Activated T-helper 9 cell treated with anti-CD3 and anti-CD28 coated beads, Interleukin-2, amount 50 U/mL, for 16 hours (primary cell): ENCODE measurements around the gene ENTHD1.

ENCODE experiments used
- DNase-seq: peaks from one replicate; pipeline ENCODE4 v3.0.0-alpha.2; 2020; ENCODE audit warnings: low read depth

Gene ENTHD1, protein sequence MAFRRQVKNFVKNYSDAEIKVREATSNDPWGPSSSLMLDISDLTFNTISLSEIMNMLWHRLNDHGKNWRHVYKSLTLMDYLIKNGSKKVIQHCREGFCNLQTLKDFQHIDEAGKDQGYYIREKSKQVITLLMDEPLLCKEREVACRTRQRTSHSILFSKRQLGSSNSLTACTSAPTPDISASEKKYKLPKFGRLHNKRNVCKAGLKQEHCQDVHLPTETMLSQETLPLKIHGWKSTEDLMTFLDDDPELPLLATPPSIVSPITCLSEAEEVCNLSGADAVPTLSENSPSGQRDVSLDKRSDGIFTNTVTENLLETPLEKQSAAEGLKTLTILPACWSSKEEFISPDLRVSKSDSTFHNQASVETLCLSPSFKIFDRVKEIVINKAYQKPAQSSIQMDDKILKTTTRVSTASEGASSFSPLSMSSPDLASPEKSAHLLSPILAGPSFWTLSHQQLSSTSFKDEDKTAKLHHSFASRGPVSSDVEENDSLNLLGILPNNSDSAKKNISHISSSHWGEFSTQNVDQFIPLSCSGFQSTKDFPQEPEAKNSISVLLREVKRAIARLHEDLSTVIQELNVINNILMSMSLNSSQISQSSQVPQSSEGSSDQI

DNA sequence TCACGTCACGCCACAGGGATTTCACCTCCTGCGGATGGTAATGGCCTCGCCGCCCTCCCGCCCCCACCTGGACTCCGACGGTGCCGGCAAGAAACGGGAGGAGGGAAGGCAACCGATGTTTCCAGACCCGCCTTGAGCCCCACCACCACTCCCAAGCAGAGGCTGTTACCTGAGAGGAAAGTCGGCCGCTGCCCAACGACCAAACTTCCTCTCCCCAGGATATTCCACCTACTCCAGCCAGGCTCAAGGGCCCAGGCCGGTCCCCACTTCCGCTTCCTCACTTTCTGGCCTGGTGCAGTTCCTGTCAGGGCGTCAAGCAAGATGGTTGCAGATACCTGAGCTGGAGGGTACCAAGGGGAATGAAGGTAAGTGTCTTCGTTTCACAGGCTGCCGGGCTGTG, at the start of gene ENTHD1:
Gene ENTHD1 (minus strand): TSS at position 235 of the 400 bp plus-strand sequence. CDS start 6,012 bp downstream, outside the sequence.
- DNase-seq = no peak

DNA sequence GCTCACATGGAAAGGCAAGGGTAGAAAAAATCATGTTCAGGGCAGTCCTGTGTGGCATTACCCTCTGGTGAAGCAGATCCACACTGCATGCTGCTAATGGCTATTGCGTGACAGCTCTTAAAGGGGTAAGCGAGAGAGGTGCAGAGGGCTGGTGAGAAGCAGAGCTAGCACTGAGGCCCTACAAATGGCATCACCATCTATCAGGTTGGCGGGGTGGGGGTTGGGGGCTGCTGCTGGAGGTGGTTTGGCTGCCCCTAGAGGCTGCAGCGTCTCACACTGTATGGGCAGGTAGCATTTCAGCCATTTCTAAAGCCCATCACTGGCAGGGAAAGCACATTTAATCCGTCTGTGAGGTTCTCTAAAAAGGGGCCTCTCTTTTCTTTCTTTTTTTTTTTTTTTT, 49.8 kb upstream of the ENTHD1 start:
- no peak for DNase-seq

DNA sequence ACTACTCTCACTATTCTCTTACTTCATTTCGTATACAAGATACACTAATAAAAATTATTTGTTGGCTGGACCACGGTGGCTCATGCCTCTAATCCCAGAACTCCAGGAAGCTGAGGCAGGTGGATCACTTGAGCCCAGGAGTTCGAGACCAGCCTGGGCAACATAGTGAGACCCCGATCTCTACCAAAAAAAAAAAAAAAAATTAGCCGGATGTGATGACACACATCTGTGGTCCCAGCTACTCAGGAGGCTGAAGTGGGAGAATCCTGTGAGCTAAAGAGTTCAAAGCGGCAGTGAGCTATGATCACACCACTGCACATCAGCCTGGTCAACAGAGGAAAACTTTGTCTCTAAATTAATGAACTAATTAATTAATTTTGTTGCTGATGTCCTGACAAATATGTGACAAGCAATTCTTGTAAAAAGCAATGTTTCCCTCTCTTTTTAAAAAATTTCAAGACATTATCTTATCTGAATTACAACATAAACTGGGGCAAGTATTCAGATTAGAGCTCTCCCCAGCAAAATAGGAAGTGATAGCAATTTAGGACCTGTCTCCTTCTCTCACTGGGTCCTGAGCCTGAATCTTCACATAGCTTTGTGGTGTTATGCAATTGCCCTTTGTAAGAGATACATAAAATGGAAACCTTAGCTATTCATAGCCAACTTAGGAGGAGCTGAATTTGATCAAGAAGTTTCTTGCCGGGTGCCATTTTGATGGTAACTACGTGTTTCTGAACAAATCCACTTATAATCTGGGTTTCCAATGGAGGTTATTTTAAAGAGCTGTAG, 49.1 kb upstream of the ENTHD1 start:
- DNase-seq = no peak

DNA sequence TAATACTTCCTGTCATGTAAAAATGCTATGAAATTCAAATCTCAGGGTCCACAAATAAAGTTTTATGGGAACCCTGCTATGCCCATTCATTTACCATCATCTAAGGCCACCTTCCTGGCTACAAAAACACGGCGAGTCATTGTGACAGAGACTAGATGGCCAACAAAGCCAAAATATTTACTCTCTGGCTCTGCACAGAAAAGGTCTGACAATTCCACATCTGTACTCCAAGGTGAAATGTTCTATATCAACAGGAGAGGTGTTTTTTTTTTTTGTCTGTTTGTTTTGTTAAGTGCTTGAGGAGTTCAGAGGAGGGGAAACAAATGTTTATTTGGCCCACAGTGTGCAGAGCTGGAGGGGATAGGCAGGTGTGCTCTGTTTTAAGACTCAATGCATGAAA, 48.0 kb upstream of the ENTHD1 start:
- DNase-seq = no peak

DNA sequence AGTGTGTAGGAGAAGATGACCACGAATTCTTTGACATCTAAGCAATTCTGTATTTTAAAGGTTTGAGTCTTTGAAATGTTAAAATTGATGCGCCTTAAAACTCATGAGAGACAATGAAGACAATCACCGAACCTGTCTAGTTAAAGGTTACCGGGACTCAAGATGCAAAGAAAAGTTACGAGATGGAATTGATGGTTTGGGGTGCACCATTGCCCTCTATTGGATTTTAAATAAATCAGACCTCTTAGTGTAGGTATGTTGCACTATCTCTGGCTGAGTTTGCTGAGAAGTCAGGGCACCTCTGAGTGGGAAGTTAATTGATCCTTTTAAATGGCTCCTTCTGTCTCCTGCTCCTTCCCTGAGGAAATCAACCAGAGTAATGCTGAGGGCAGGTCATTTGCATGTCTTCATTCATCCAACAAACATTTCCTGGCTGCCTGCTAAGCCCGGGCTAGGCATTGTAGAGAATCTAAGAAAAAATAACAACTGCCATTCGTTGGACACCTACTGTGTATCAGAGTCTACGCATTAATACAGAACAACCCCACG, 47.3 kb upstream of the ENTHD1 start:
- DNase-seq = no peak

DNA sequence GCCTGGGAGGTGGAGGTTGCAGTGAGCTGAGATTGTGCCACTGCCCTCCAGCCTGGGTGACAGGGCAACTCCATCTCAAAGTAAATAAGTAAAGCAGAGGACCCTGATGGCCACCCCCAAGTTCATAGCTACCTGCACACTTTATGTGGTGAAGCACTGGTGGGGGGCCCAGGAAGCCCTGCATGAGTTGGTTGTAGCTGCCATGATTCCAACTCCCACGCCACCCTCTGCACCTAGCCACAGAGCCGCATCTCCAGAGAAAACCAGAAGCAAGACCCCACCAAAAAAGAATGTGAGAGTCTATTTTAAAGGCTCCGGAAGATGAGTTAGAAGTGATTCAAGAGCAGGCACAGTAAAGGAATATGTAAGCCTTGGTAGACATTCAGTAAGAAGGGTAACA, 46.3 kb upstream of the ENTHD1 start:
- DNase-seq = no peak

DNA sequence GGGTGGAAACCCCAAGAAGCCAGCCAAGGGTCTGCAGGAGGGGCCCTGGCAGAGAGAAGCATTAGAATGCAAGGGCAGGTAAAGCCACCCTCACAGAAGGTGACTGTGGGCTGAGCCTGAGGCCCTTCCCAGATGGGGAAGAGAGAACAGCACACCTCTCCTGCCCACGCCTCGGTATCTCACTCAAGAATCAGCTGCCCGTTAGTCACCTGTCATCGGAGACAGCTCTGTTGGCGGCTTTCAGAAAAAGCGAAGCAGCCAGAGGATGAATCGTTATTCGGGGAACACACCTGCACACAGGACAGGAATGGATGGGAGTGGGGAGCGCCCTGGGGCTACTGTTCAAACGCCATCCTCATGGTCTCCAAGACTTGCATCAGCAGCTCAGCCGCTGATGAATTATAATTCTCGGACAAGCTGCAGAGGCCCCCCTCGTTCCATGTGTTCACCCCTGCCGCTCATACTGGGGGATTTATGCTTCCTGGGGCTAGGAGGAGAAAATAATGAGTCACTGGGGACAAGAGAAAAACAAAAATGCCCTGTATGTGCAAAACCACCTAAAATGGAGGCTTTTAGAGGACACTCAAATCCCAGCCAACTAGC, 45.0 kb upstream of the ENTHD1 start:
- no peak for DNase-seq

DNA sequence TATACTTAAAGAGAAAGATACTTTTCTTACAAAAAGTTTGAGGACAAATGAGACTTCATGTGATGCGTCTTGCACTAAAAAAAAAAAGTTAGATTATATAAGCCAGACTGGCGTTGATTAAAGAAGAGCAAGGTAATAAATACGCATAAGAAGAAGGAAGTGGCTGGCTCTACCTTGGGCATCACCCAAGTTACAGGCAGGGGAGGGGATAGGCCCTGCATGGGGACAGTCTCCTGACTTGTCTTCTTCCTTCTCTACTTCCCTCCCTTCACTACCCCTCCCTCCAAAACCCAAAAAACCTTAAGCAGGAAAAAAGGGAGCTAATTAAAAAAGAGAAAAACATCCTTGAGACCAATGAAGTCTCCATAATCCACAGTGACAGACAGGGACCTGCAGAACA, 44.3 kb upstream of the ENTHD1 start:
- DNase-seq = no peak

DNA sequence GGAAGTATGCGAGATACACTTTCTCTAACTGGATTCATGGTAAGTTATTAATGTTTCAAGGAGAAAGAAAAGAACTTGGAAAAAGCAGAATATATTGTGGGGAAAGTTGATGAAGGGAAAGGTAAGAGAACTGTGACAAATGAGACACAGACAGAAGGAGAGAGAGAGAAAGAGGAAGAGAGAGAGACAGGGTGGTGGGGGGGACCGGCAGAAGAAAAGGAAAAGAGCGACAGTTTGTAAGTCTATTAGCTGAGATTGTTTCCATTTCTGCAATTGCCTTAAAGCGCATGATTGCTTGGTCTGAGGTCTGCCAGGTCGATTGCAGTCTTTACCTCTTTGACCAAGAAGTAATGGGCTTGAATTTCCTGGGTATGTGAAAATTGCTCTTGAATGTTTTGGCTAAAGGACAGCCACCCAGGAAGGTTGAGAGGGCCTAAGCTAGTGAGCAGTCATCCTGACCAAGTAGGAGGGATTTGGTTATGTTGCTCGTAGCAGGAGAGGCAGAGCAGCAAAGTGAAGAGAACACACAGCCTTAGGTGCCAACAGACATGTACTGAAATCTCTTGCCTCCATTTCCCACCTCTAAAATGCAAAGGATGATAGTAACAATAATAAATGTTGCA, 43.1 kb upstream of the ENTHD1 start:
- no peak for DNase-seq

DNA sequence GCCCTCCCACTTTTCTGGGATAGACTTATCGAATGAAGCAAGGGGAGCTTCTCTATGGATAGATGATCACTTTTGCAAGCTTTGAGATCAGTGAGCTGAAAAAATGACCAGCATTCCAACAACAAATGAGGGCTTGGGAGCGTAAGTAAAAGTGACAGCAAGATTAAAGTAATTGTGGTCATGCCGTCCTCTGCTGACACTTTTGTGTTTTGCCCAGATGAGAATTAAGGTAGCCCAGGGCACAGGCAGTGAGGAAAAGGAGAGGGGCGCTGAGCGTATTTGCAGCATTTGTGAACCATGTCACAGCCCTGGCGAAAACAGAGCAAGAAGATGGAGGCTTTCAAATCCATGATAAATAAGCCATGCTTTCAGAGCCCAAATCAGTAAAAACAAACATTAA, 42.1 kb upstream of the ENTHD1 start:
- no peak for DNase-seq

DNA sequence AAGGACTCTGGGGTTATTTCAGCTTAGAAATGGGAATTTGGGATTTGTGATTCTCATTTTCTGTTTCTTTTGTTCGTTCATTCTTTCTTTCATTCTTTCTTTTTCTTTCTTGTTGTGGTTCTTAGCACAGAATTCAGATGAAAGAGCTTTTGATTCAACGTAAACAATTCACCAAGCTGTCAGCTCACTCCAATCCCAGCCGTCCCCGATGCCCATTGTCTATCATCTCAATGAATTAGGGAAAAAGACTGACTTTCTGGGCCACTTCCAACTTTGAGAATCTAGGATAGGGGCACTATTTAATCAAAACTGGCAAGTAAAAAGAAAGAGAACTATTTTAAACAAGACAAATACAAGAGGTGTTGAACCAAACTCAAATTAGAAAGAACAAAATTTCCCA, 41.6 kb upstream of the ENTHD1 start:
- DNase-seq = no peak

DNA sequence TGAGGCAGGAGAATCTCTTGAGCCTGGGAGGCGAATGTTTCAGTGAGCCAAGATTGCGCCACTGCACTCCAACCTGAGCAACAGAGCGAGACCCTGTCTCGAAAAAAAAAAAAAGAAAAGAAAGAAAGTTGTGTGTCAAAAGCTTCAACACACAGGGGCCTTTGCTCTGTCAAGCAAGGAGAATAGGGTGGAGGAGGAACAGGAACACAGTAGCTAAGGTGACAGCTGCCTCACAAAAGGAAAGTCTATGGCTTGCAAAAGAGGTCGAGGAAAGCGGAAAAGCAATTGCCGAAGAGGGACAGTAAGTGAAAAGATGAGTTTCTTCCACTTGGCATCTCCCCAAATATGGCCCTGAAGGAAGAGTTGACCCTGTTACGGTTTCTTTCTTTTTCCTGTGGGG, 40.2 kb upstream of the ENTHD1 start:
- DNase-seq = no peak

DNA sequence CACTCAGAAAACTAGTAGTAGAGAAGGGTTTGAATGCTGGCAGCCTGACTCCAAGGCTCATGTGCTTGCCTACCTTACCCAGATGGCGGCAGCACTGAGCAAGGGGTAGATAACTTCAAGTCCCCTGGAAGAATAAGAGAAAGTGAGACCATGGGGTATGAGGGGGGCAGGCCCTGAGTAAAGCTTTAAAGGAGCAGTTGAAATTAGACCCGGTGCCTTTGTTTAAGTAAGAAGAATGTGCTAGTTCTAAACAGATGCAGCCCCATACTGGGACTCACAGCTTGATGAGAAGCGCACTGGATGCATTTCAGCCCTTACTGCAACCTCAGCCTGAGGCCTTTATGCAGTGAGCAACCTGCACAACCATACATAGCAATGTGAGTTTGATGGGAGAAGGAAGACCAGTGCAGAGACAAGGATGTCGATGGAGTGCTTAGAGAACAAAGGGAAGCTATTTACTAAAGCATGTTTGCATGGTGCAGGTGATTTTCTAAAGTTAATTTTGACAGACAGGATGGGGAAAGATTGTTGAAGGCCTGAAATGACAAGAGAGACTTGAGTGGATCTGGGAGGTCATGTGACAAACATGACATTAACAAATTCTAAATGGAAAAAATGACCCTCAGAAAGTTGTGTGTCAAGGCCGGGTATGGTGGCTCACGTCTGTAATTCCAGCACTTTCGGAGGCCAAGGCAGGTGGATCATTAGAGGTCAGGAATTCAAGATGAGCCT, 39.5 kb upstream of the ENTHD1 start:
- peak; percentile 38 for DNase-seq

DNA sequence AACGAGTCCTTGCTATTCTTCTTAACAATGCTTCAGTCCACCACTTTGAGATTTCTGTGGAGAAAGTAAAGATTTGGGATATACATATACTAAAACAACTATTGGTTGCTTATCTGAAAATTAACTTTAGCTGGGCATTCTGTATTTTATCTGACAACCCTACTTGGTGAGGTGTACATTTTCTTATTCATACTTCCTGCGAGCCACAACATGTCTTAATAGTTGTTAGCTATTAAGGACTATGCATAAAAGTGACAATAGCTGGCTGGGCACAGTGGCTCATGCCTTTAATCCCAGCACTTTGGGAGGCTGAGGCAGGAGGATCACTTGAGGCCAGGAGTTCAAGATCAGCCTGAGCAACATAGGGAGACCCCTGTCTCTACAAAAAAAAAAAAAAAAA, 38.6 kb upstream of the ENTHD1 start:
- no peak for DNase-seq

DNA sequence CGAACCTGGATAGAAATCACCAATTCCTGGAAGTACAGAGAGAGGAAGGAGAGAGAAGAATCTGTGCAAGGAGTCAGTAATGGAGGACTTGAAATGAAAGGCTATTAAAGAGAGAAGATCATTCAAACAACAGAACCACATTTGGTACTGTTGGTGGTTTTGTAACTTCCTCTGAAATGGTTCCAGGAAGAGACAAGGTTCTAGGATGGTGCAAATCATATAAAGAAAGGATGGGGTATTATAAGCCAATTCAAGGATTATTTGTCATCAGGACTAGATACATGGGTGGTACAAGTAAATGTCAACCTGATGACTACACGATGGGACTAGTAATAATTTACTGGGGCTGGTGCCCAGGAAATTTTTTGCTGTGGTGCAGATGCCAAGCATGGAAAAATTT, 37.7 kb upstream of the ENTHD1 start:
- no peak for DNase-seq

DNA sequence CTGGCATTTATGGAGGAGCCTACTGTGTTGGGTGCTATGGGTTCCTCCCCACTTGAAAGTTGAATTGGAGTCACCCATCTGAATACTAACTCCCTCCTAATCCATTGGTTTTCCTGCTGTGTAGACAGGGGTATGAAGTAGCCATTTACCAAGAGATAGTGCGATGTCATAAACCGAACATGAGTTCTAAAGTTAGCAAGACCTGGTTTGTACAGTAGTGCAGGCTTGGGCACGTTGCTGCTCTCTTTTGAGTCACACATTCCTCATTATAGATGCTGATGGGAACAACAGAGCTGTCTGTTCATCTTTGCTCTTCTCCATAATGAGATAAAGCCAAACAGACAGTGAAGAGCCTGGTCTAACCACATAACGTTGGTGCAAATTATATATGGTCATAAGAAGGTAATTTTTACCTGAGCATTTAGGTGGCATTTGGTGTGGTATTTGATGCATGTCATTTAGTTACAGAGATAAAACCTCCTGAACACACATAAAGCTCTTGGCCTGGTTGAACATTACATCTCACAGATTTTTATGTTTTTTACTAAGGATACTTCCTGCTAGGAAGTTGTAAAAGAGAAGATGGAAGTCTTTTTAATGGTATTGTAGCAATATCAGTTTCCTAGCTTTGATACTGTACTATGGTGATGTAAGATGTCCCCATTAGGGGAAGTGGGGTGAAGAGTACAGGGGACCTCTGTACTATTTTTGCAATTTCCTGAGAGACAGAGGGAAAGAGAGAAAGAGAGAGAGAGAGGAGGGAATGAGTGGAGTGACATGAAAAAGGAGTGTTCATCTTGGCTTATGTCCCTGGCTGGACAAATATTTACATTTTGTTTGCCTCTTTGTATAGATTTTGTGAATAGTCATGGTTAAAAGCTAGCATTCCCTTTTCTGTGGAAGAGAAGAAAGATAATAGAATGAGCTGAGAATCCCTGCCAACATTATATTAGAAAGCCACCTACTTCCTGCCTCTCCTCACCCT, 35.3 kb upstream of the ENTHD1 start:
- no peak for DNase-seq

DNA sequence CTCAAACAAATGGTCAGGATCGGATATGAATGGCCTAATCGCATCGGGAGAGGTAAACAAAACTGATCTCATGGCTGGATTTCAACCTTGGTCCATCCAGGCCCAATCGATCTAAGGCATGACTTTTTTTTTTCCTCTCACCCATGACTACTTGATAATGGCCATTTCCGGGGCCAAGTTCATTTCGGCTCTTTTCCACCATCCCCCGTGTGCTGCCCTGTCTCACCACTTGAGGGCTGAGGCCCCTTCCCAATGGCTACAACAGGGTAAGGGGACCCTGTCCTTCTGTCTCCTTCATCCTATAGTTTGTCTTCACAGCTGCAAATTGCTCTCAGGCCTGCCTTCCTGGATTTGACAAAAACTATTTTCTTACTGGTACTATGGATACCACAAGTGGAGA, 34.0 kb upstream of the ENTHD1 start:
- DNase-seq = no peak

DNA sequence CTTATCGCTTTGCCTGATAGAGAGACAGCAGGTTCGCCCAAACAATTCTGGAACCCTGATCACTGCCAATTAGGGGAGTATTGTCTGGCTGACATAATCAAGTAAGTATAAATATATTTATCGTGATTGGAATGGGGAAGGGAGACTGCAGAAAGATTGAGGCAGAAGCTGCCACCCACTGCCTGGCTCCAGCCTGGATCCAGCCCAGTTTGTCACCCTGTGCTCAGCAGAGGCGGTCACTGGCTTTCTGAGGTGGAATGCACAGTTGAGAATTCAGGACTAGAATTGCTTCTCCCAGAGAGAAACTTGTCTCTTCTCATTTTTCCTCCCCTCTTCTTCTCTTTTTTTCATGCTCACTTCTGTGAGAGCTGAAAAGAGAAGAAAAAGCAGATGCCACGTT, 33.2 kb upstream of the ENTHD1 start:
- no peak for DNase-seq

DNA sequence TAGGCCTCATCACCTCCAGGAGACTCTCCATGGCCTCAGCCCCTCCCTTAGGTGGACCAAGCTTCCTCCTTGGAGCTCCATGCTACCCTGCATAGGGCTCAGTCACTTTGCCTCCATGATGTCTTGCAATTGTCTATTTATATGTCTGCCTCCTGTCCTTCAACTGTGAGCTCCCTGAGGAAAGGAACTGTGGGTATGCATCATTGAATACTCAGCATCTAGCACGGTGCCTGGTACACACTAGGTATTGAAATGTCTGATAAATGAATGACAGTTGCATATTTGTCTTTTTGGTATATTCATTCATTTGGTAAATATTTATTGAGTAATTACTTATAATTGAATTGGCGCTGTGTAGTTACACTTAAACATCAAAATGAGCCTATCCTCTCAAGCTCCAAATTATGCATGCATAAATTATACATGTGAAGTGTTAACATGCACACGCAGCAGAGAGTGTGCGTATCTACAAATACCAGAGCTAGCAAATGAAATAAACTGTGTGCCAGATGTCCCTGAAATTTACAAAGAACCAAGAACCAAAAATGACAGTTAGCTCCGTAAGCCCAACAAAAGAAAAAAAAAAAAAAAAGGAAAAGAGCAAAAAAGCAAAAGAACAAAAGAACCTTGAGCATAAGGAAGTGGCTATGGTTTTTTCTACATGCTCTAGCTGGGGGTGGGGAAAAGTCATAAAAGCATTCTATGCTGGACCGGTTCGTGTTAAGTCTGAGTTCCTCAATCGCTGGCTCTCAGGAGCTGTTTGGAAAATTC, 32.5 kb upstream of the ENTHD1 start:
- no peak for DNase-seq
